ENCODE measurements around the gene AAK1. TPM values are rescaled to one million over a fixed set of nuclear protein-coding genes. Genes with fewer than 3 reads are reported as not detected.

The AAK1 gene
- polyA plus RNA-seq, 1 experiment = 31.1 TPM

- Histone ChIP-seq H3K9me3 (ENCODE audit: control insufficient read depth, insufficient read depth, low read length) (no peaks in the 10 kb centered on the region), H3K4me3 (ENCODE audit: low read depth, low read length) (no peak overlapping the region), H3K27ac (ENCODE audit: low read depth, low read length) (peak overlapping the region; percentile 13), H3K27me3 (ENCODE audit: control insufficient read depth, insufficient read depth, low read length) (no peaks in the 10 kb centered on the region)
- no peak for TF ChIP-seq CTCF (IDR thresholded peaks at IDR 0.05; ENCODE audit: low read depth, low read length)
- no peak for DNase-seq (ENCODE audit: low read depth, low spot score)
- ChIA-PET POLR2A (no interaction called here), CTCF (interaction anchor here (1.4 to 2.0 kb wide), 2 partner anchors 16 to 138 kb away, joined by 3 to 13 read pairs; no protein-coding TSS in a partner anchor)
Observed at GRCh38 chr2:69566669-69567068, 76.9 kb downstream of the AAK1 start.

GRCh38 chr2:69565431-69565839, 78.1 kb downstream of the AAK1 start:
- TF ChIP-seq CTCF (IDR thresholded peaks at IDR 0.05; ENCODE audit: low read depth, low read length) = peak; percentile 57
- ChIA-PET CTCF (interaction anchor here (1.1 to 2.8 kb wide), 12 partner anchors 8 to 151 kb away, joined by 3 to 13 read pairs (median 7); no protein-coding TSS in a partner anchor), POLR2A (interaction anchor here (0.5 to 0.6 kb wide), 2 partner anchors 46 to 48 kb away, joined by 3 to 8 read pairs; no protein-coding TSS in a partner anchor)
- Histone ChIP-seq H3K9me3 (ENCODE audit: control insufficient read depth, insufficient read depth, low read length) (no peaks in the 10 kb centered on the region), H3K27me3 (ENCODE audit: control insufficient read depth, insufficient read depth, low read length) (no peaks in the 10 kb centered on the region), H3K4me3 (ENCODE audit: low read depth, low read length) (no peak overlapping the region), H3K27ac (ENCODE audit: low read depth, low read length) (no peak overlapping the region)
- no peak for DNase-seq (ENCODE audit: low read depth, low spot score)

- DNase-seq (ENCODE audit: low read depth, low spot score) = no peak
- H3K27ac ChIP-seq (ENCODE audit: low read depth, low read length) = no peak overlapping the region
- H3K9me3 ChIP-seq (ENCODE audit: control insufficient read depth, insufficient read depth, low read length) = no peaks in the 10 kb centered on the region
- no peak overlapping the region for H3K4me3 ChIP-seq (ENCODE audit: low read depth, low read length)
- POLR2A ChIA-PET = no interaction called here
- CTCF ChIA-PET = interaction anchor here (0.6 to 2.8 kb wide), 15 partner anchors 9 to 241 kb away, joined by 3 to 13 read pairs (median 5); no protein-coding TSS in a partner anchor
- no peak for TF ChIP-seq CTCF (IDR thresholded peaks at IDR 0.05; ENCODE audit: low read depth, low read length)
- no peaks in the 10 kb centered on the region for H3K27me3 ChIP-seq (ENCODE audit: control insufficient read depth, insufficient read depth, low read length)
Observed at GRCh38 chr2:69564604-69565003, 78.9 kb downstream of the AAK1 start.

GRCh38 chr2:69563021-69563420, 80.5 kb downstream of the AAK1 start:
- H3K27ac ChIP-seq (ENCODE audit: low read depth, low read length) = no peak overlapping the region
- no peak for TF ChIP-seq CTCF (IDR thresholded peaks at IDR 0.05; ENCODE audit: low read depth, low read length)
- H3K27me3 ChIP-seq (ENCODE audit: control insufficient read depth, insufficient read depth, low read length) = no peaks in the 10 kb centered on the region
- ChIA-PET POLR2A (no interaction called here), CTCF (interaction anchor here (1.3 kb wide), 1 partner anchor 162 kb away, joined by 6 read pairs; no protein-coding TSS in a partner anchor)
- H3K9me3 ChIP-seq (ENCODE audit: control insufficient read depth, insufficient read depth, low read length) = no peaks in the 10 kb centered on the region
- DNase-seq (ENCODE audit: low read depth, low spot score) = no peak
- no peak overlapping the region for H3K4me3 ChIP-seq (ENCODE audit: low read depth, low read length)

- DNase-seq (ENCODE audit: low read depth, low spot score) = no peak
- H3K9me3 ChIP-seq (ENCODE audit: control insufficient read depth, insufficient read depth, low read length) = no peaks in the 10 kb centered on the region
- POLR2A ChIA-PET = no interaction called here
- H3K27ac ChIP-seq (ENCODE audit: low read depth, low read length) = no peak overlapping the region
- CTCF ChIA-PET = interaction anchor here (0.7 to 2.8 kb wide), 5 partner anchors 11 to 256 kb away, joined by 3 to 19 read pairs (median 3); no protein-coding TSS in a partner anchor
- H3K4me3 ChIP-seq (ENCODE audit: low read depth, low read length) = no peak overlapping the region
- no peak for TF ChIP-seq CTCF (IDR thresholded peaks at IDR 0.05; ENCODE audit: low read depth, low read length)
- no peaks in the 10 kb centered on the region for H3K27me3 ChIP-seq (ENCODE audit: control insufficient read depth, insufficient read depth, low read length)
Observed at GRCh38 chr2:69561101-69561500, 82.4 kb downstream of the AAK1 start.
